B cell (primary cell): ENCODE results near the gene SMC1B. TPM values are rescaled to one million over a fixed set of nuclear protein-coding genes. Genes with fewer than 3 reads are reported as not detected.

Source experiments
- ATAC-seq: fragments of 200-7000 bp; cut with Tn5 transposase; one replicate; pipeline ENCODE4 v1.10.0; 2021; ENCODE audit warnings: low read depth, mild to moderate bottlenecking, moderate number of reproducible peaks, moderate library complexity
- CTCF ChIA-PET: fragments of 350-600 bp; sonication (Branson Sonifier 250); formaldehyde crosslinking; loops from one replicate; lab custom pipeline; 2021; ENCODE audit warnings: antibody characterized with exemption, inconsistent platforms; lab: Charles Lee
- POLR2A ChIA-PET: fragments of 350-600 bp; sonication (Branson Sonifier 250); formaldehyde crosslinking; loops from one replicate; lab custom pipeline; 2021; ENCODE audit warnings: antibody characterized with exemption; lab: Charles Lee
- DNase-seq: peaks from one replicate; pipeline ENCODE4 v3.0.0; 2013
- H2AFZ ChIP-seq: 2 replicates; pipeline ENCODE4 v1.6.1; 2012; ENCODE audit warnings: mild to moderate bottlenecking, low read depth, low read length; ENCODE audit not compliant: insufficient read depth, poor library complexity, severe bottlenecking
- H3K27ac ChIP-seq, 2 donors: 1 replicate in 1 of 2; 2 replicates in 1 of 2; pipeline ENCODE4 v1.5.1; 2012 to 2013; ENCODE audit warnings: low read length in 2 of 2, mild to moderate bottlenecking in 2 of 2, moderate library complexity in 1 of 2
- H3K27me3 ChIP-seq, 4 experiments: fragments of 200-600 bp in 1 of 4; sonication (generic) in 1 of 4; replicated peaks in 1 of 4; 1 replicate in 2 of 4; 2 replicates in 2 of 4; pipeline versions ENCODE4 v1.6.1 to v1.7.0; 2013 to 2016; ENCODE audit warnings: low read length in 3 of 4, mild to moderate bottlenecking in 2 of 4, mixed read lengths in 1 of 4, moderate library complexity in 1 of 4; ENCODE audit not compliant: insufficient read depth in 4 of 4, control insufficient read depth in 3 of 4; ENCODE audit errors: control extremely low read depth in 1 of 4
- H3K36me3 ChIP-seq, 2 experiments: replicated peaks in 1 of 2; 1 replicate in 1 of 2; 2 replicates in 1 of 2; pipeline versions ENCODE4 v1.6.1 to v1.7.1; 2013; ENCODE audit warnings: low read length in 1 of 2; ENCODE audit not compliant: insufficient read depth in 2 of 2, control insufficient read depth in 1 of 2; ENCODE audit errors: control extremely low read depth in 1 of 2, extremely low read depth in 1 of 2
- H3K4me1 ChIP-seq, 2 donors: fragments of 200-600 bp in 1 of 2; sonication (generic) in 1 of 2; 1 replicate in 1 of 2; 2 replicates in 1 of 2; pipeline versions ENCODE4 v1.5.1 to v1.6.1; 2013 to 2017; ENCODE audit warnings: low read length in 2 of 2; ENCODE audit not compliant: control insufficient read depth in 2 of 2, insufficient read depth in 2 of 2
- H3K4me2 ChIP-seq: replicated peaks from 2 replicates; pipeline ENCODE3; 2012; ENCODE audit warnings: mild to moderate bottlenecking, low read depth, low read length; ENCODE audit not compliant: poor library complexity, severe bottlenecking
- H3K4me3 ChIP-seq, 5 experiments: fragments of 200-600 bp in 1 of 5; sonication (generic) in 1 of 5; 1 replicate in 3 of 5; 2 replicates in 2 of 5; pipeline versions ENCODE4 v1.5.1 to v1.7.0; 2011 to 2016; ENCODE audit warnings: low read length in 4 of 5, mild to moderate bottlenecking in 4 of 5, low read depth in 2 of 5, control low read depth in 1 of 5, moderate library complexity in 1 of 5; ENCODE audit not compliant: insufficient read depth in 1 of 5; ENCODE audit errors: control extremely low read depth in 1 of 5, extremely low read depth in 1 of 5
- H3K79me2 ChIP-seq: fragments of 200-600 bp; sonication (generic); one replicate; pipeline ENCODE4 v1.6.0; 2016; ENCODE audit warnings: low read length; ENCODE audit not compliant: control insufficient read depth, insufficient read depth
- H3K9ac ChIP-seq: fragments of 200-600 bp; sonication (generic); 2 replicates; pipeline ENCODE4 v1.6.1; 2017; ENCODE audit warnings: mild to moderate bottlenecking, low read length, moderate library complexity
- H3K9me3 ChIP-seq, 3 donors: one replicate each; pipeline versions ENCODE4 v1.6.1 to v1.7.1; 2013; ENCODE audit warnings: low read length in 2 of 3; ENCODE audit not compliant: control insufficient read depth in 2 of 3, insufficient read depth in 1 of 3; ENCODE audit errors: control extremely low read depth in 1 of 3
- H4K20me1 ChIP-seq: 2 replicates; pipeline ENCODE4 v1.6.0; 2012; ENCODE audit warnings: mild to moderate bottlenecking, low read length; ENCODE audit not compliant: insufficient read depth, control insufficient read depth, poor library complexity, severe bottlenecking
- H3K27ac Mint-ChIP-seq: one replicate; pipeline ENCODE4 v1.8.0; 2021; ENCODE audit warnings: mixed read lengths
- H3K27me3 Mint-ChIP-seq: one replicate; pipeline ENCODE4 v1.8.0; 2021; ENCODE audit warnings: mixed read lengths
- H3K4me1 Mint-ChIP-seq: one replicate; pipeline ENCODE4 v1.8.0; 2021; ENCODE audit warnings: mixed read lengths
- H3K4me3 Mint-ChIP-seq: one replicate; pipeline ENCODE4 v1.8.0; 2021; ENCODE audit warnings: mixed read lengths
- H3K9me3 Mint-ChIP-seq: one replicate; pipeline ENCODE4 v1.8.0; 2022; ENCODE audit warnings: mixed read lengths; ENCODE audit not compliant: insufficient read depth
- EZH2 ChIP-seq: IDR thresholded peaks from 2 replicates; pipeline ENCODE4 v1.6.1; 2012; ENCODE audit warnings: borderline replicate concordance, low read depth, mild to moderate bottlenecking, moderate library complexity, low read length; ENCODE audit not compliant: insufficient read depth, poor library complexity, severe bottlenecking
- WGBS: methylation state at CpG from one replicate; pipeline ENCODE4 v1.1.5; 2013; ENCODE audit warnings: missing lambda C conversion rate; ENCODE audit not compliant: insufficient coverage; 5-methylcytosine and 5-hydroxymethylcytosine counted together
- intact Hi-C: fragments of 100-400 bp; cut with micrococcal nuclease; formaldehyde crosslinking; loops from one replicate; pipeline ENCODE4 v1.10.0; 2022
- polyA plus RNA-seq: library from polyadenylated mRNA; depleted of rRNA; stranded (reverse); fragments of >200 nt; gene quantifications from 2 replicates; pipeline ENCODE4 v1.2.3, GENCODE V29; 2012
- total RNA-seq, 2 donors: library from RNA; stranded (reverse); fragments of 120-200 nt in 1 of 2; gene quantifications; 1 replicate in 1 of 2; 2 replicates in 1 of 2; pipeline versions ENCODE4 v1.2.3 to v1.2.4, GENCODE V29; 2013 to 2022
- TF ChIP-seq, protein P1 (sequence below): fragments of 200-600 bp; IDR thresholded peaks from one replicate; pipeline ENCODE4 v1.8.0; 2022; ENCODE audit warnings: antibody characterized with exemption, mild to moderate bottlenecking

SMC1B gene
- total and polyA plus RNA-seq, 2 donors (not counting 1 experiment from before 2014, with no cell fraction given), result 0.07 TPM; not detected in 1

DNA sequence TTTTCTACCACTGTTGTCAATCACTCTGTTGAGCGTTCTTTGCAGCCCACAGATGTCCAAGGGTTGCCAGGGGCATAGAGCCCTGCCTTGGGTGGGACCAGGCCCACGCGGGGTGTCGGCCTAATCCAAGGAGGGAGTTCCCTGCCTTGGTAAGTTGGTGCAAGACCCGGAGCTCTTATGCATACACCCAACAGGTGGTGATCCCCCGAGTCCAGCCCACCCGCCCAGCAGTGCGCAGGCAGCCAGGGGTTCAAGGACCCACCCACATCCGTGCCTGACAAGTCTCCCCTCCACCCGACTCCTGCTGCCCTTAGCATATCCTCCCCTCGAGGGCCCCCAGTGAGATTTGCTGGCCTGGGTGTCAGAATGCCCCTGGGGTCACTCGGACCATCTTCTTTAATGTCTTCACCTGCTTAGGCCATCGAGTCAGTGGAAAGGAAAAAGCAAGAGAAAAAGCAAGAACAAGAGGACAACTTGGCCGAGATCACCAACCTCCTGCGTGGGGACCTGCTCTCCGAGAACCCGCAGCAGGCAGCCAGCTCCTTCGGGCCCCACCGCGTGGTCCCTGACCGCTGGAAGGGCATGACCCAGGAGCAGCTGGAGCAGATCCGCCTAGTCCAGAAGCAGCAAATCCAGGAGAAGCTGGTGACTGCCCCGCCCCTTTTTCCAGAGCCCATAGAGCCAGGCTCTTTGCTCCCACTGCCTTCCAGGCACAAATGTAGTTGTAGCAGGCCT, 12.3 kb upstream of the SMC1B start:
- Mint-ChIP-seq H3K4me3 (no peak overlapping the region), H3K27me3 (no peaks in the 10 kb centered on the region), H3K4me1 (peaks cover 18% of the 10 kb centered on the region), H3K27ac (no peak overlapping the region), H3K9me3 (peaks cover 7% of the 10 kb centered on the region)
- CTCF ChIA-PET, result no interaction called here
- DNase-seq (no peak), ATAC-seq (no peak)
- H3K27ac ChIP-seq, result no peak overlapping the region
- no peaks in the 10 kb centered on the region for H3K36me3 ChIP-seq
- POLR2A ChIA-PET, result no interaction called here
- no peak overlapping the region for H3K4me3 ChIP-seq
- no peaks in the 10 kb centered on the region for H4K20me1 ChIP-seq
- no peak overlapping the region for H2AFZ ChIP-seq
- H3K4me2 ChIP-seq, result no peak overlapping the region
- peaks cover 0 to 12% (median 6%) of the 10 kb centered on the region in 3 donors for H3K9me3 ChIP-seq
- no peaks in the 10 kb centered on the region for H3K79me2 ChIP-seq
- peaks cover 7 to 27% of the 10 kb centered on the region in 2 donors for H3K4me1 ChIP-seq
- H3K27me3 ChIP-seq, result peaks cover 0 to 6% (median 0%) of the 10 kb centered on the region in 4 experiments
- TF ChIP-seq EZH2, result no peak
- TF ChIP-seq, protein P1, sequence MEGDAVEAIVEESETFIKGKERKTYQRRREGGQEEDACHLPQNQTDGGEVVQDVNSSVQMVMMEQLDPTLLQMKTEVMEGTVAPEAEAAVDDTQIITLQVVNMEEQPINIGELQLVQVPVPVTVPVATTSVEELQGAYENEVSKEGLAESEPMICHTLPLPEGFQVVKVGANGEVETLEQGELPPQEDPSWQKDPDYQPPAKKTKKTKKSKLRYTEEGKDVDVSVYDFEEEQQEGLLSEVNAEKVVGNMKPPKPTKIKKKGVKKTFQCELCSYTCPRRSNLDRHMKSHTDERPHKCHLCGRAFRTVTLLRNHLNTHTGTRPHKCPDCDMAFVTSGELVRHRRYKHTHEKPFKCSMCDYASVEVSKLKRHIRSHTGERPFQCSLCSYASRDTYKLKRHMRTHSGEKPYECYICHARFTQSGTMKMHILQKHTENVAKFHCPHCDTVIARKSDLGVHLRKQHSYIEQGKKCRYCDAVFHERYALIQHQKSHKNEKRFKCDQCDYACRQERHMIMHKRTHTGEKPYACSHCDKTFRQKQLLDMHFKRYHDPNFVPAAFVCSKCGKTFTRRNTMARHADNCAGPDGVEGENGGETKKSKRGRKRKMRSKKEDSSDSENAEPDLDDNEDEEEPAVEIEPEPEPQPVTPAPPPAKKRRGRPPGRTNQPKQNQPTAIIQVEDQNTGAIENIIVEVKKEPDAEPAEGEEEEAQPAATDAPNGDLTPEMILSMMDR, result no peak
- intact Hi-C loops, result no loop called here
- 97% methylated on average over 20 of the region's 23 CpGs for WGBS
- no peak overlapping the region for H3K9ac ChIP-seq

DNA sequence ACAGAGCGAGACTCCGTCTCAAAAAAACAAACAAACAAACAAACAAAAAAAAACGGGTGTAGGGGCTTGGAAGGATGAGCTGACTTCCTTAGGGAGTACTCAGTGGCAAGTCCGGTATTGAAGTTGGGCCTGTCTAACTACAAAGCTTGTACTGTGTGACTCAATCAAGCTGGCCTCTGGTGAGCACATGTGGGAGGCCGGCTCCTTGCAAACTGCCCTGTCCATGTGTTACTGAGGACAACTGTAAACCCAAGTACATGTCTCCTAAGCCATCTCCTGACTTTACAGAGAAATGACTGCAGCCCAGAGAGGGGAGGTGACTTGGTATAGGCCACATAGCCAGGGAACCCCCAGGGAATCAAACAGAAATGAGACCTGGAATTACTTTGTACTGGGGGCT, 11.7 kb upstream of the SMC1B start:
- no peak overlapping the region for H3K4me3 ChIP-seq
- peaks cover 0 to 6% (median 0%) of the 10 kb centered on the region in 4 experiments for H3K27me3 ChIP-seq
- no peak overlapping the region for H3K4me2 ChIP-seq
- H3K36me3 ChIP-seq, result no peaks in the 10 kb centered on the region
- ATAC-seq (no peak), DNase-seq (no peak)
- H3K9ac ChIP-seq, result no peak overlapping the region
- CTCF ChIA-PET, result no interaction called here
- no peak overlapping the region for H3K27ac Mint-ChIP-seq
- H3K4me1 ChIP-seq, result peaks cover 7 to 23% of the 10 kb centered on the region in 2 donors
- intact Hi-C loops, result no loop called here
- peaks cover 7% of the 10 kb centered on the region for H3K9me3 Mint-ChIP-seq
- TF ChIP-seq, protein P1, result no peak
- no peak for TF ChIP-seq EZH2
- H3K4me1 Mint-ChIP-seq, result peaks cover 18% of the 10 kb centered on the region
- POLR2A ChIA-PET, result no interaction called here
- WGBS, result 100% methylated on average over 3 of the region's 5 CpGs
- no peaks in the 10 kb centered on the region for H3K79me2 ChIP-seq
- H2AFZ ChIP-seq, result no peak overlapping the region
- H3K9me3 ChIP-seq, result peaks cover 0 to 12% (median 6%) of the 10 kb centered on the region in 3 donors
- no peaks in the 10 kb centered on the region for H3K27me3 Mint-ChIP-seq
- H3K27ac ChIP-seq, result no peak overlapping the region
- H3K4me3 Mint-ChIP-seq, result no peak overlapping the region
- no peaks in the 10 kb centered on the region for H4K20me1 ChIP-seq
